ENCODE data around the gene ASXL1. TPM values are rescaled to one million over a fixed set of nuclear protein-coding genes. Genes with fewer than 3 reads are reported as not detected.

The ASXL1 gene
- total and polyA plus RNA-seq, 10 of the 15 experiments (the other 5 are each of a cell fraction or from before 2014, with no cell fraction given): 11.0 to 87.6 (median 56.8) TPM

GRCh38 chr20:32477594-32478512 is 119.7 kb downstream of the ASXL1 start (continued):
- no peak for TF ChIP-seq SMAD1 (IDR thresholded peaks at IDR 0.05; ENCODE audit: low read depth, partially characterized antibody)
- TF ChIP-seq ZNF592 (IDR thresholded peaks at IDR 0.05): no peak
- no peak for TF ChIP-seq EED (IDR thresholded peaks at IDR 0.05; ENCODE audit: low read depth)
- TF ChIP-seq DPF2 (IDR thresholded peaks at IDR 0.05): no peak
- no peak for TF ChIP-seq GATAD2B (conservative IDR thresholded peaks at IDR 0.05; ENCODE audit: low read depth)

- H2AFZ ChIP-seq (ENCODE audit: control insufficient read depth, low read depth, low read length): no peak overlapping the region
- no peak for ATAC-seq
- no peaks in the 10 kb centered on the region; a peak in 1 of 4 replicates for H3K36me3 ChIP-seq (ENCODE audit: control insufficient read depth in 2 of 2, insufficient read depth in 2 of 2, low read length in 1 of 2)
- SMC1A ChIA-PET (ENCODE audit: uncharacterized antibody, unreplicated experiment): no interaction called here
- CTCF ChIA-PET: no interaction called here
- BruUV-seq (replicated peaks): no TSS peak
- no peak overlapping the region for H3K4me3 ChIP-seq
- WGBS (ENCODE audit: insufficient coverage, insufficient replicate concordance, low lambda C conversion rate, missing lambda C conversion rate): 57% methylated on average over 7 of the region's 7 CpGs
- no peaks in the 10 kb centered on the region for H3K79me2 ChIP-seq (ENCODE audit: control insufficient read depth, insufficient read depth, low read length)
- RAD21 ChIA-PET (ENCODE audit: unreplicated experiment): no interaction called here
- intact Hi-C loops (cut with micrococcal nuclease; ENCODE audit: unreplicated experiment) (no loop called here), in situ Hi-C loops (cut with MboI) (no loop called here)
- peaks cover 11% of the 10 kb centered on the region for H3K4me1 ChIP-seq (ENCODE audit: control insufficient read depth, insufficient read depth, low read length)
- POLR2A ChIA-PET: no interaction called here
- FAIRE-seq: no peak
- no peak overlapping the region for H3K9ac ChIP-seq (ENCODE audit: control insufficient read depth, insufficient read depth, low read length)
- H4K20me1 ChIP-seq (ENCODE audit: control insufficient read depth, insufficient read depth): peaks cover 7% of the 10 kb centered on the region
- H3K27ac ChIP-seq (ENCODE audit: control insufficient read depth, insufficient read depth): no peak overlapping the region
- no peaks in the 10 kb centered on the region for H3K9me3 ChIP-seq (replicated peaks; ENCODE audit: control insufficient read depth, insufficient read depth, low read length)
- H3K4me2 ChIP-seq (ENCODE audit: control insufficient read depth, insufficient read depth): no peak overlapping the region
- DNase-seq (ENCODE audit: low read depth, low spot score): no peak
- no peaks in the 10 kb centered on the region for H3K27me3 ChIP-seq (replicated peaks in 1 of 2; ENCODE audit: control insufficient read depth in 2 of 2, insufficient read depth in 2 of 2, low read length in 1 of 2)
- TF ChIP-seq EP300 (IDR thresholded peaks at IDR 0.05; ENCODE audit: borderline replicate concordance in 1 of 2, control insufficient read depth in 1 of 2, low read depth in 2 of 2, low read length in 2 of 2) (no peak), CBX3 (IDR thresholded peaks at IDR 0.05; ENCODE audit: borderline replicate concordance, low read depth) (no peak), HSF1 (IDR thresholded peaks at IDR 0.05; ENCODE audit: low read depth, low read length) (no peak), PBX3 (IDR thresholded peaks at IDR 0.05; ENCODE audit: insufficient replicate concordance, low read depth, low read length) (no peak), ZNF384 (IDR thresholded peaks at IDR 0.05; ENCODE audit: borderline replicate concordance, low read depth, low read length) (no peak)
These were observed 120.4 kb downstream of the ASXL1 start for GRCh38 chr20:32478576-32478975.
